Endothelial cell of umbilical vein (primary cell): ENCODE results near the gene CUBN. TPM values are rescaled to one million over a fixed set of nuclear protein-coding genes. Genes with fewer than 3 reads are reported as not detected.

Experiments
- BruUV-seq: library from RNA; stranded (reverse); fragments of 400-500 nt; replicated peaks from 2 replicates; lab custom pipeline; 2021; lab: Mats Ljungman, UMichigan
- CTCF ChIA-PET: fragments of 300-600, 350-600 bp; sonication (Branson Sonifier 250); formaldehyde crosslinking; loops from one replicate; lab custom pipeline; 2021; ENCODE audit warnings: antibody characterized with exemption, inconsistent platforms; lab: Charles Lee
- POLR2A ChIA-PET: fragments of 300-600, 350-600 bp; sonication (Branson Sonifier 250); formaldehyde crosslinking; loops from one replicate; lab custom pipeline; 2021; ENCODE audit warnings: antibody characterized with exemption, inconsistent platforms; lab: Charles Lee
- DNase-seq: peaks from one replicate; pipeline ENCODE4 v3.0.0-alpha.2; 2011; ENCODE audit warnings: low read depth, low spot score
- FAIRE-seq: peaks from 2 replicates; lab custom pipeline; 2011; peaks lifted over from hg19 to GRCh38; lab: Jason Lieb, UNC
- H2AFZ ChIP-seq: 2 replicates; pipeline ENCODE4 v1.6.0; 2012; ENCODE audit warnings: low read depth, low read length, control low read depth, inconsistent platforms
- H3K27ac ChIP-seq: 2 replicates; pipeline ENCODE4 v1.5.1; 2011; ENCODE audit warnings: low read depth, mild to moderate bottlenecking, control low read depth, low read length, moderate library complexity; ENCODE audit not compliant: insufficient read depth
- H3K27me3 ChIP-seq, 2 experiments: 2 replicates each; pipeline versions ENCODE4 v1.6.0 to v1.6.1; 2011; ENCODE audit warnings: low read length in 2 of 2, mixed read lengths in 1 of 2; ENCODE audit not compliant: control insufficient read depth in 2 of 2, insufficient read depth in 2 of 2
- H3K36me3 ChIP-seq, 2 experiments: 2 replicates in 1 of 2; 3 replicates in 1 of 2; pipeline ENCODE4 v1.5.1; 2011; ENCODE audit warnings: low read length in 2 of 2, mild to moderate bottlenecking in 1 of 2, moderate library complexity in 1 of 2; ENCODE audit not compliant: control insufficient read depth in 2 of 2, insufficient read depth in 2 of 2; ENCODE audit errors: extremely low read depth in 1 of 2
- H3K4me1 ChIP-seq: 3 replicates; pipeline ENCODE4 v1.5.1; 2011; ENCODE audit warnings: mild to moderate bottlenecking, low read length; ENCODE audit not compliant: control insufficient read depth, insufficient read depth; ENCODE audit errors: extremely low read depth
- H3K4me2 ChIP-seq: 2 replicates; pipeline ENCODE4 v1.6.1; 2011; ENCODE audit warnings: low read length, control low read depth, mixed read lengths; ENCODE audit not compliant: insufficient read depth
- H3K4me3 ChIP-seq, 3 experiments: fragments of 200-600 bp in 1 of 3; sonication (generic), shearing (Covaris generic) in 1 of 3; replicated peaks in 1 of 3; 2 replicates each; pipeline ENCODE4 v1.5.1; 2011 to 2016; ENCODE audit warnings: control low read depth in 3 of 3, low read length in 3 of 3, mild to moderate bottlenecking in 2 of 3, inconsistent platforms in 1 of 3, low read depth in 1 of 3, moderate library complexity in 1 of 3; ENCODE audit not compliant: insufficient read depth in 1 of 3
- H3K79me2 ChIP-seq: 2 replicates; pipeline ENCODE4 v1.6.0; 2012; ENCODE audit warnings: low read length, inconsistent platforms; ENCODE audit not compliant: control insufficient read depth, insufficient read depth
- H3K9ac ChIP-seq: replicated peaks from 2 replicates; pipeline ENCODE3; 2011; ENCODE audit warnings: low read length, control low read depth; ENCODE audit not compliant: insufficient read depth; ENCODE audit errors: extremely low read depth
- H3K9me1 ChIP-seq: replicated peaks from 3 replicates; pipeline ENCODE4 v1.6.0; 2011; ENCODE audit warnings: mild to moderate bottlenecking, low read length; ENCODE audit not compliant: control insufficient read depth, insufficient read depth; ENCODE audit errors: extremely low read depth
- H3K9me3 ChIP-seq: replicated peaks from 2 replicates; pipeline ENCODE4 v1.5.1; 2012; ENCODE audit warnings: low read length, inconsistent platforms; ENCODE audit not compliant: control insufficient read depth, insufficient read depth
- H4K20me1 ChIP-seq: replicated peaks from 2 replicates; pipeline ENCODE3; 2011; ENCODE audit warnings: mild to moderate bottlenecking, low read length; ENCODE audit not compliant: control insufficient read depth, insufficient read depth; ENCODE audit errors: extremely low read depth
- CTCF ChIP-seq, 2 donors: IDR thresholded peaks; 1 replicate in 1 of 2; 2 replicates in 1 of 2; pipeline ENCODE4 v1.5.1; 2011; ENCODE audit warnings: low read length in 2 of 2, mild to moderate bottlenecking in 2 of 2, moderate library complexity in 2 of 2, control low read depth in 1 of 2, inconsistent platforms in 1 of 2, low read depth in 1 of 2; ENCODE audit not compliant: insufficient read depth in 1 of 2; ENCODE audit errors: extremely low read depth in 1 of 2
- EZH2 ChIP-seq: IDR thresholded peaks from 2 replicates; pipeline ENCODE4 v1.6.1; 2012; ENCODE audit warnings: borderline replicate concordance, low read depth, mild to moderate bottlenecking, moderate library complexity, low read length, inconsistent platforms; ENCODE audit not compliant: severe bottlenecking
- FOS ChIP-seq: IDR thresholded peaks from 2 replicates; pipeline ENCODE4 v1.6.1; 2011; ENCODE audit warnings: mild to moderate bottlenecking, low read length, moderate library complexity, borderline replicate concordance; ENCODE audit not compliant: insufficient read depth
- GATA2 ChIP-seq: IDR thresholded peaks from 2 replicates; pipeline ENCODE4 v1.7.0; 2011; ENCODE audit warnings: low read depth, mild to moderate bottlenecking, moderate library complexity, mixed read lengths, low read length; ENCODE audit not compliant: insufficient read length, insufficient read depth
- JUN ChIP-seq: IDR thresholded peaks from 2 replicates; pipeline ENCODE4 v1.6.1; 2011; ENCODE audit warnings: borderline replicate concordance, low read depth; ENCODE audit not compliant: insufficient read length, insufficient read depth
- MAX ChIP-seq: IDR thresholded peaks from 2 replicates; pipeline ENCODE4 v1.6.1; 2011; ENCODE audit not compliant: insufficient read depth, insufficient read length
- MYC ChIP-seq: IDR thresholded peaks from one replicate; pipeline ENCODE4 v1.6.1; 2011; ENCODE audit warnings: mild to moderate bottlenecking, low read depth, low read length
- POLR2AphosphoS5 ChIP-seq: IDR thresholded peaks from 2 replicates; pipeline ENCODE4 v1.6.1; 2012; ENCODE audit warnings: low read depth, mild to moderate bottlenecking, control low read depth, low read length, moderate library complexity; ENCODE audit not compliant: insufficient read depth
- dilution Hi-C: fragments of 300-500 bp; cut with MboI; formaldehyde crosslinking; loops from one replicate; pipeline ENCODE4 v1.15.0; 2019; ENCODE audit warnings: low sequenced_read_pairs; ENCODE audit not compliant: extremely low pct_ligation_motif_present
- intact Hi-C: fragments of 100-400 bp; cut with micrococcal nuclease; formaldehyde crosslinking; loops from one replicate; pipeline ENCODE4 v1.10.0; 2022
- polyA plus RNA-seq, 4 experiments: library from polyadenylated mRNA; depleted of rRNA in 3 of 4; stranded (reverse) in 3 of 4; unstranded in 1 of 4; fragments of >200 nt; gene quantifications; 2 replicates each; pipeline versions ENCODE4 v1.2.1 to v1.2.3, GENCODE V29; 2011 to 2012; ENCODE audit warnings: missing spikeins in 1 of 4
- total RNA-seq: library from RNA; stranded (reverse); gene quantifications from 2 replicates; pipeline ENCODE4 v1.2.3, GENCODE V29; 2021

Gene CUBN
- total and polyA plus RNA-seq, 2 donors (not counting 3 experiments of a cell fraction or from before 2014, with no cell fraction given) = 2.7 to 4.6 TPM

- Histone ChIP-seq H3K27ac (no peak overlapping the region), H3K4me2 (no peak overlapping the region), H3K79me2 (no peaks in the 10 kb centered on the region), H4K20me1 (no peaks in the 10 kb centered on the region), H2AFZ (no peak overlapping the region), H3K27me3 (no peaks in the 10 kb centered on the region), H3K9me1 (no peaks in the 10 kb centered on the region), H3K9me3 (no peaks in the 10 kb centered on the region), H3K9ac (no peak overlapping the region), H3K4me3 (no peak overlapping the region), H3K36me3 (no peaks in the 10 kb centered on the region), H3K4me1 (peaks cover 8% of the 10 kb centered on the region)
- DNase-seq (no peak), FAIRE-seq (no peak)
- intact Hi-C loops (no loop called here), dilution Hi-C loops (no loop called here)
- CTCF ChIA-PET = no interaction called here
- BruUV-seq = no TSS peak
- TF ChIP-seq FOS (no peak), GATA2 (no peak), MAX (no peak), JUN (no peak), POLR2AphosphoS5 (no peak), EZH2 (no peak), MYC (no peak), CTCF (IDR thresholded peaks at IDR 0.05; ENCODE audit: extremely low read depth in 1 of 2, insufficient read depth in 1 of 2, low read depth in 1 of 2, low read length in 2 of 2) (no peak)
- POLR2A ChIA-PET = no interaction called here
Observed at GRCh38 chr10:16884497-16884896, 245.1 kb downstream of the CUBN start.
